K562 (cell line): ENCODE measurements around the gene CAST. TPM values are rescaled to one million over a fixed set of nuclear protein-coding genes. Genes with fewer than 3 reads are reported as not detected.

Experiments used
- ATAC-seq: fragments of 200-7000 bp; cut with Tn5 transposase; 3 replicates; pipeline ENCODE4 v1.9.1; 2020; ENCODE audit warnings: moderate library complexity
- BruUV-seq: library from RNA; stranded (reverse); fragments of 400-500 nt; replicated peaks from 2 replicates; lab custom pipeline; 2021; lab: Mats Ljungman, UMichigan
- CTCF ChIA-PET: fragments of 300-600 bp; formaldehyde crosslinking; extraction: SDS; loops from one replicate; lab custom pipeline; 2021; ENCODE audit warnings: low intra/inter-chr PET ratio; lab: Yijun Ruan, JAX
- POLR2A ChIA-PET: fragments of 300-600, 350-650 bp; sonication (Branson Sonifier 250); formaldehyde crosslinking; extraction: SDS; loops from one replicate; lab custom pipeline; 2021; ENCODE audit warnings: antibody characterized with exemption, inconsistent platforms; lab: Yijun Ruan, JAX
- DNase-seq, 4 experiments: peaks; one replicate each; pipeline versions ENCODE4 v3.0.0 to v3.0.0-alpha.2; 2011 to 2018; ENCODE audit warnings: low spot score in 3 of 4, mixed read lengths in 3 of 4; ENCODE audit errors: extremely low read depth in 1 of 4
- FAIRE-seq: peaks from 2 replicates; lab custom pipeline; 2011; peaks lifted over from hg19 to GRCh38; lab: Jason Lieb, UNC
- H2AFZ ChIP-seq: 2 replicates; pipeline ENCODE4 v1.6.0; 2011; ENCODE audit warnings: low read depth, low read length, control low read depth, inconsistent platforms
- H3K27ac ChIP-seq: fragments of 200-600 bp; 3 replicates; pipeline ENCODE4 v1.8.0; 2011; ENCODE audit warnings: low read depth, mild to moderate bottlenecking, control low read depth, inconsistent platforms, low read length, moderate library complexity, mixed read lengths; ENCODE audit errors: extremely low read depth
- H3K27me3 ChIP-seq, 2 experiments: fragments of 300-600 bp in 1 of 2; 2 replicates in 1 of 2; 3 replicates in 1 of 2; pipeline versions ENCODE4 v1.6.0 to v1.8.0; 2011; ENCODE audit warnings: inconsistent platforms in 2 of 2, low read length in 2 of 2, mild to moderate bottlenecking in 1 of 2, mixed read lengths in 1 of 2, moderate library complexity in 1 of 2; ENCODE audit not compliant: control insufficient read depth in 2 of 2, insufficient read depth in 2 of 2
- H3K36me3 ChIP-seq: fragments of 300-600 bp; 3 replicates; pipeline ENCODE4 v1.8.0; 2011; ENCODE audit warnings: mild to moderate bottlenecking, low read length, inconsistent platforms; ENCODE audit not compliant: control insufficient read depth, insufficient read depth
- H3K4me1 ChIP-seq, 2 experiments: fragments of 200-600 bp in 1 of 2; replicated peaks in 1 of 2; 2 replicates in 1 of 2; 3 replicates in 1 of 2; pipeline versions ENCODE4 v1.5.1 to v1.8.0; 2011; ENCODE audit warnings: inconsistent platforms in 2 of 2, low read length in 2 of 2, mild to moderate bottlenecking in 1 of 2, mixed read lengths in 1 of 2, moderate library complexity in 1 of 2; ENCODE audit not compliant: control insufficient read depth in 2 of 2, insufficient read depth in 2 of 2
- H3K4me2 ChIP-seq: 2 replicates; pipeline ENCODE4 v1.6.1; 2011; ENCODE audit warnings: low read length, control low read depth, inconsistent platforms, mixed read lengths; ENCODE audit not compliant: insufficient read depth
- H3K4me3 ChIP-seq: fragments of 200-600 bp; sonication (generic), shearing (Covaris generic); 2 replicates; pipeline ENCODE4 v1.5.1; 2016; ENCODE audit warnings: control low read depth, inconsistent platforms
- H3K79me2 ChIP-seq: fragments of 200-600 bp; 3 replicates; pipeline ENCODE4 v1.8.0; 2011; ENCODE audit warnings: low read length, inconsistent platforms; ENCODE audit not compliant: control insufficient read depth, insufficient read depth
- H3K9ac ChIP-seq, 2 experiments: 2 replicates each; pipeline versions ENCODE4 v1.6.0 to v1.6.1; 2011; ENCODE audit warnings: low read depth in 2 of 2, low read length in 2 of 2, control low read depth in 1 of 2, inconsistent platforms in 1 of 2, mild to moderate bottlenecking in 1 of 2, mixed read lengths in 1 of 2; ENCODE audit not compliant: insufficient read depth in 1 of 2
- H3K9me1 ChIP-seq: one replicate; pipeline ENCODE4 v1.6.0; 2011; ENCODE audit warnings: inconsistent platforms, mild to moderate bottlenecking, low read length, moderate library complexity; ENCODE audit not compliant: control insufficient read depth, insufficient read depth
- H3K9me3 ChIP-seq: replicated peaks from 2 replicates; pipeline ENCODE4 v1.5.1; 2011; ENCODE audit warnings: low read depth, low read length, inconsistent platforms; ENCODE audit not compliant: control insufficient read depth, insufficient read depth
- H4K20me1 ChIP-seq: replicated peaks from 2 replicates; pipeline ENCODE4 v1.6.1; 2011; ENCODE audit warnings: low read length, inconsistent platforms, mixed read lengths; ENCODE audit not compliant: control insufficient read depth, insufficient read depth
- ELF2 ChIP-seq: fragments of 250-450 bp; sonication (Bioruptor Pico); IDR thresholded peaks from 2 replicates; pipeline ENCODE4 v1.5.0; 2021; ENCODE audit warnings: mild to moderate bottlenecking
- LCOR ChIP-seq: sonication (generic); formaldehyde crosslinking; IDR thresholded peaks from 2 replicates; pipeline ENCODE4 v1.8.0; 2022; ENCODE audit warnings: mild to moderate bottlenecking, missing genetic modification reagents
- RBM34 ChIP-seq: fragments of 200-400 bp; formaldehyde crosslinking; IDR thresholded peaks from 2 replicates; pipeline ENCODE4 v1.6.1; 2018; ENCODE audit warnings: low read length, borderline replicate concordance; ENCODE audit not compliant: insufficient read depth
- ZNF184 ChIP-seq: sonication (generic); formaldehyde crosslinking; IDR thresholded peaks from 2 replicates; pipeline ENCODE4 v1.5.0; 2020; ENCODE audit warnings: missing genetic modification reagents
- ZNF398 ChIP-seq: fragments of 250-450 bp; sonication (Bioruptor Pico); IDR thresholded peaks from 2 replicates; pipeline ENCODE4 v1.8.0; 2021; ENCODE audit warnings: moderate library complexity, mild to moderate bottlenecking, inconsistent platforms
- ZNF41 ChIP-seq: fragments of 250-450 bp; sonication (Bioruptor Pico); conservative IDR thresholded peaks from 2 replicates; pipeline ENCODE4 v1.4.0; 2020; ENCODE audit warnings: mild to moderate bottlenecking
- WGBS: fragments of 100-300 bp; shearing (Covaris generic); methylation state at CpG from one replicate; pipeline ENCODE4 v1.1.6; 2016; ENCODE audit warnings: low coverage, mixed read lengths; ENCODE audit not compliant: insufficient coverage; ENCODE audit errors: missing lambda C conversion rate; 5-methylcytosine and 5-hydroxymethylcytosine counted together
- in situ Hi-C: fragments of 300-500 bp; cut with MboI; formaldehyde crosslinking; loops from 4 replicates; pipeline ENCODE4 v1.15.0; 2018; ENCODE audit warnings: inconsistent platforms, mixed read lengths
- intact Hi-C: fragments of 100-400 bp; cut with micrococcal nuclease; formaldehyde crosslinking; loops from 2 replicates; pipeline ENCODE4 v1.14.2; 2022
- polyA plus RNA-seq, 8 experiments: library from polyadenylated mRNA; depleted of rRNA in 4 of 8; stranded (reverse) in 5 of 8; unstranded in 3 of 8; fragments of >200 nt; fragmentation: Nextera tagmentation in 2 of 8; fragmentation: Illumina TruSeq in 1 of 8; extraction: Ambion mirVana in 2 of 8; extraction: Trizol in 1 of 8; gene quantifications; 2 replicates each; pipeline versions ENCODE4 v1.2.1 to v1.2.3, GENCODE V29; 2011 to 2014; ENCODE audit warnings: inconsistent platforms in 1 of 8, missing spikeins in 1 of 8
- total RNA-seq, 7 experiments: library from RNA; depleted of rRNA in 6 of 7; stranded (reverse); fragments of >200 nt in 6 of 7; fragmentation: Illumina TruSeq in 2 of 7; extraction: Trizol in 2 of 7; gene quantifications; 2 replicates each; pipeline versions ENCODE4 v1.2.1 to v1.2.3, GENCODE V29; 2011 to 2021; ENCODE audit warnings: low replicate concordance in 1 of 7

The CAST gene
- total and polyA plus RNA-seq, 9 of the 15 experiments (the other 6 are each of a cell fraction or from before 2014, with no cell fraction given), result 55.5 to 136 (median 86.1) TPM

GRCh38 chr5:96795626-96796025 is 133.4 kb downstream of the CAST start:
- Histone ChIP-seq H3K79me2 (no peaks in the 10 kb centered on the region), H2AFZ (no peak overlapping the region), H3K9me1 (no peaks in the 10 kb centered on the region), H3K9ac (no peak overlapping the region), H3K4me1 (no peaks in the 10 kb centered on the region), H4K20me1 (no peaks in the 10 kb centered on the region), H3K4me3 (no peak overlapping the region), H3K36me3 (peaks cover 48% of the 10 kb centered on the region; the same call in 2 of the 3 replicates), H3K4me2 (no peak overlapping the region), H3K27me3 (no peaks in the 10 kb centered on the region), H3K27ac (no peak overlapping the region), H3K9me3 (no peaks in the 10 kb centered on the region)
- CTCF ChIA-PET, result no interaction called here
- FAIRE-seq, result no peak
- no peak for DNase-seq
- no TSS peak for BruUV-seq
- TF ChIP-seq ELF2 (CRISPR knock-in tag) (no peak), LCOR (CRISPR knock-in tag) (no peak), ZNF184 (CRISPR knock-in tag) (no peak), RBM34 (no peak), ZNF41 (CRISPR knock-in tag) (peak; percentile 98), ZNF398 (CRISPR knock-in tag) (no peak)
- no peak for ATAC-seq
- POLR2A ChIA-PET, result interaction anchor here (1.0 kb wide), 1 partner anchor 13 kb away, joined by 4 read pairs; no protein-coding TSS in a partner anchor
- 84% methylated on average over 2 of the region's 2 CpGs for WGBS
- in situ Hi-C loops, result no loop called here
- intact Hi-C loops, result no loop called here
